B cell (primary cell): ENCODE results near the gene MILR1. TPM values are rescaled to one million over a fixed set of nuclear protein-coding genes. Genes with fewer than 3 reads are reported as not detected.

Experiments used
- ATAC-seq: fragments of 200-7000 bp; cut with Tn5 transposase; one replicate; pipeline ENCODE4 v1.10.0; 2021; ENCODE audit warnings: low read depth, mild to moderate bottlenecking, moderate number of reproducible peaks, moderate library complexity
- CTCF ChIA-PET: fragments of 350-600 bp; sonication (Branson Sonifier 250); formaldehyde crosslinking; loops from one replicate; lab custom pipeline; 2021; ENCODE audit warnings: antibody characterized with exemption, inconsistent platforms; lab: Charles Lee
- POLR2A ChIA-PET: fragments of 350-600 bp; sonication (Branson Sonifier 250); formaldehyde crosslinking; loops from one replicate; lab custom pipeline; 2021; ENCODE audit warnings: antibody characterized with exemption; lab: Charles Lee
- DNase-seq: peaks from one replicate; pipeline ENCODE4 v3.0.0; 2013
- H2AFZ ChIP-seq: 2 replicates; pipeline ENCODE4 v1.6.1; 2012; ENCODE audit warnings: mild to moderate bottlenecking, low read depth, low read length; ENCODE audit not compliant: insufficient read depth, poor library complexity, severe bottlenecking
- H3K27ac ChIP-seq, 2 donors: 1 replicate in 1 of 2; 2 replicates in 1 of 2; pipeline ENCODE4 v1.5.1; 2012 to 2013; ENCODE audit warnings: low read length in 2 of 2, mild to moderate bottlenecking in 2 of 2, moderate library complexity in 1 of 2
- H3K27me3 ChIP-seq, 4 experiments: fragments of 200-600 bp in 1 of 4; sonication (generic) in 1 of 4; replicated peaks in 1 of 4; 1 replicate in 2 of 4; 2 replicates in 2 of 4; pipeline versions ENCODE4 v1.6.1 to v1.7.0; 2013 to 2016; ENCODE audit warnings: low read length in 3 of 4, mild to moderate bottlenecking in 2 of 4, mixed read lengths in 1 of 4, moderate library complexity in 1 of 4; ENCODE audit not compliant: insufficient read depth in 4 of 4, control insufficient read depth in 3 of 4; ENCODE audit errors: control extremely low read depth in 1 of 4
- H3K36me3 ChIP-seq, 2 experiments: replicated peaks in 1 of 2; 1 replicate in 1 of 2; 2 replicates in 1 of 2; pipeline versions ENCODE4 v1.6.1 to v1.7.1; 2013; ENCODE audit warnings: low read length in 1 of 2; ENCODE audit not compliant: insufficient read depth in 2 of 2, control insufficient read depth in 1 of 2; ENCODE audit errors: control extremely low read depth in 1 of 2, extremely low read depth in 1 of 2
- H3K4me1 ChIP-seq, 2 donors: fragments of 200-600 bp in 1 of 2; sonication (generic) in 1 of 2; 1 replicate in 1 of 2; 2 replicates in 1 of 2; pipeline versions ENCODE4 v1.5.1 to v1.6.1; 2013 to 2017; ENCODE audit warnings: low read length in 2 of 2; ENCODE audit not compliant: control insufficient read depth in 2 of 2, insufficient read depth in 2 of 2
- H3K4me2 ChIP-seq: replicated peaks from 2 replicates; pipeline ENCODE3; 2012; ENCODE audit warnings: mild to moderate bottlenecking, low read depth, low read length; ENCODE audit not compliant: poor library complexity, severe bottlenecking
- H3K4me3 ChIP-seq, 5 experiments: fragments of 200-600 bp in 1 of 5; sonication (generic) in 1 of 5; 1 replicate in 3 of 5; 2 replicates in 2 of 5; pipeline versions ENCODE4 v1.5.1 to v1.7.0; 2011 to 2016; ENCODE audit warnings: low read length in 4 of 5, mild to moderate bottlenecking in 4 of 5, low read depth in 2 of 5, control low read depth in 1 of 5, moderate library complexity in 1 of 5; ENCODE audit not compliant: insufficient read depth in 1 of 5; ENCODE audit errors: control extremely low read depth in 1 of 5, extremely low read depth in 1 of 5
- H3K79me2 ChIP-seq: fragments of 200-600 bp; sonication (generic); one replicate; pipeline ENCODE4 v1.6.0; 2016; ENCODE audit warnings: low read length; ENCODE audit not compliant: control insufficient read depth, insufficient read depth
- H3K9ac ChIP-seq: fragments of 200-600 bp; sonication (generic); 2 replicates; pipeline ENCODE4 v1.6.1; 2017; ENCODE audit warnings: mild to moderate bottlenecking, low read length, moderate library complexity
- H3K9me3 ChIP-seq, 3 donors: one replicate each; pipeline versions ENCODE4 v1.6.1 to v1.7.1; 2013; ENCODE audit warnings: low read length in 2 of 3; ENCODE audit not compliant: control insufficient read depth in 2 of 3, insufficient read depth in 1 of 3; ENCODE audit errors: control extremely low read depth in 1 of 3
- H4K20me1 ChIP-seq: 2 replicates; pipeline ENCODE4 v1.6.0; 2012; ENCODE audit warnings: mild to moderate bottlenecking, low read length; ENCODE audit not compliant: insufficient read depth, control insufficient read depth, poor library complexity, severe bottlenecking
- H3K27ac Mint-ChIP-seq: one replicate; pipeline ENCODE4 v1.8.0; 2021; ENCODE audit warnings: mixed read lengths
- H3K27me3 Mint-ChIP-seq: one replicate; pipeline ENCODE4 v1.8.0; 2021; ENCODE audit warnings: mixed read lengths
- H3K4me1 Mint-ChIP-seq: one replicate; pipeline ENCODE4 v1.8.0; 2021; ENCODE audit warnings: mixed read lengths
- H3K4me3 Mint-ChIP-seq: one replicate; pipeline ENCODE4 v1.8.0; 2021; ENCODE audit warnings: mixed read lengths
- H3K9me3 Mint-ChIP-seq: one replicate; pipeline ENCODE4 v1.8.0; 2022; ENCODE audit warnings: mixed read lengths; ENCODE audit not compliant: insufficient read depth
- CTCF ChIP-seq: fragments of 200-600 bp; IDR thresholded peaks from one replicate; pipeline ENCODE4 v1.8.0; 2022; ENCODE audit warnings: antibody characterized with exemption, mild to moderate bottlenecking
- EZH2 ChIP-seq: IDR thresholded peaks from 2 replicates; pipeline ENCODE4 v1.6.1; 2012; ENCODE audit warnings: borderline replicate concordance, low read depth, mild to moderate bottlenecking, moderate library complexity, low read length; ENCODE audit not compliant: insufficient read depth, poor library complexity, severe bottlenecking
- WGBS: methylation state at CpG from one replicate; pipeline ENCODE4 v1.1.5; 2013; ENCODE audit warnings: missing lambda C conversion rate; ENCODE audit not compliant: insufficient coverage; 5-methylcytosine and 5-hydroxymethylcytosine counted together
- intact Hi-C: fragments of 100-400 bp; cut with micrococcal nuclease; formaldehyde crosslinking; loops from one replicate; pipeline ENCODE4 v1.10.0; 2022
- polyA plus RNA-seq: library from polyadenylated mRNA; depleted of rRNA; stranded (reverse); fragments of >200 nt; gene quantifications from 2 replicates; pipeline ENCODE4 v1.2.3, GENCODE V29; 2012
- total RNA-seq, 2 donors: library from RNA; stranded (reverse); fragments of 120-200 nt in 1 of 2; gene quantifications; 1 replicate in 1 of 2; 2 replicates in 1 of 2; pipeline versions ENCODE4 v1.2.3 to v1.2.4, GENCODE V29; 2013 to 2022

Gene MILR1
- total and polyA plus RNA-seq, 2 donors (not counting 1 experiment from before 2014, with no cell fraction given) = 9.4 to 38.0 TPM

- H3K9me3 Mint-ChIP-seq = no peaks in the 10 kb centered on the region
- Histone ChIP-seq H3K4me3 (no peak overlapping the region), H3K27ac (no peak overlapping the region), H3K27me3 (no peaks in the 10 kb centered on the region), H3K79me2 (peaks cover 98% of the 10 kb centered on the region), H3K36me3 (peaks cover 3 to 11% of the 10 kb centered on the region in 2 experiments), H3K4me1 (peaks cover 66 to 79% of the 10 kb centered on the region in 2 donors), H3K4me2 (peak overlapping the region; percentile 25), H4K20me1 (peaks cover 24% of the 10 kb centered on the region), H3K9me3 (peaks cover 0 to 9% (median 2%) of the 10 kb centered on the region in 3 donors), H3K9ac (no peak overlapping the region), H2AFZ (no peak overlapping the region)
- DNase-seq (peak; percentile 43), ATAC-seq (no peak)
- 82% methylated on average over 10 of the region's 14 CpGs for WGBS
- intact Hi-C loops = no loop called here
- peak overlapping the region; percentile 70 for H3K27ac Mint-ChIP-seq
- peak overlapping the region; percentile 34 for H3K4me3 Mint-ChIP-seq
- no peaks in the 10 kb centered on the region for H3K27me3 Mint-ChIP-seq
- ChIA-PET CTCF (interaction anchor here (2.1 to 4.9 kb wide), 2 partner anchors 12 to 87 kb away, joined by 6 to 31 read pairs; no protein-coding TSS in a partner anchor), POLR2A (interaction anchor here (0.6 to 0.9 kb wide), 2 partner anchors 9 to 11 kb away, joined by 5 read pairs; no protein-coding TSS in a partner anchor)
- peaks cover 68% of the 10 kb centered on the region for H3K4me1 Mint-ChIP-seq
- TF ChIP-seq EZH2 = no peak
- TF ChIP-seq CTCF = no peak
These were observed 42.4 kb upstream of the MILR1 start for GRCh38 chr17:64406321-64407200.
